Liver (tissue), 9 donors: ENCODE results near the gene LAG3. TPM values are rescaled to one million over a fixed set of nuclear protein-coding genes. Genes with fewer than 3 reads are reported as not detected.
A peak's percentile ranks its signal among the peaks of the same experiment; 100 is the strongest.

Experiments used
- DNase-seq: peaks from one replicate; pipeline ENCODE4 v3.0.0-alpha.2; 2017; ENCODE audit warnings: low spot score
- H3K27ac ChIP-seq, 2 donors: one replicate each; pipeline ENCODE4 v1.7.0; 2013; ENCODE audit warnings: inconsistent platforms in 2 of 2, low read length in 2 of 2, control low read depth in 1 of 2, low read depth in 1 of 2, mild to moderate bottlenecking in 1 of 2
- H3K27me3 ChIP-seq, 4 donors: one replicate each; pipeline versions ENCODE4 v1.6.1 to v1.7.0; 2013; ENCODE audit warnings: low read length in 3 of 4, inconsistent platforms in 1 of 4, mild to moderate bottlenecking in 1 of 4, moderate library complexity in 1 of 4; ENCODE audit not compliant: control insufficient read depth in 4 of 4, insufficient read depth in 4 of 4
- H3K36me3 ChIP-seq, 4 donors: one replicate each; pipeline versions ENCODE4 v1.6.1 to v1.7.0; 2013; ENCODE audit warnings: low read length in 3 of 4, mild to moderate bottlenecking in 3 of 4, low read depth in 1 of 4, moderate library complexity in 1 of 4; ENCODE audit not compliant: control insufficient read depth in 4 of 4, insufficient read depth in 3 of 4
- H3K4me1 ChIP-seq, 4 donors: one replicate each; pipeline versions ENCODE4 v1.6.1 to v1.7.0; 2013; ENCODE audit warnings: low read length in 3 of 4, mild to moderate bottlenecking in 3 of 4, moderate library complexity in 1 of 4; ENCODE audit not compliant: control insufficient read depth in 4 of 4, insufficient read depth in 4 of 4
- H3K4me3 ChIP-seq, 3 donors: one replicate each; pipeline versions ENCODE4 v1.6.1 to v1.7.0; 2013; ENCODE audit warnings: low read length in 3 of 3, control low read depth in 1 of 3, low read depth in 1 of 3, mild to moderate bottlenecking in 1 of 3
- H3K9ac ChIP-seq, 2 donors: one replicate each; pipeline ENCODE4 v1.7.0; 2013; ENCODE audit warnings: low read length in 2 of 2, mild to moderate bottlenecking in 2 of 2, moderate library complexity in 2 of 2, control low read depth in 1 of 2, low read depth in 1 of 2
- H3K9me3 ChIP-seq, 4 donors: one replicate each; pipeline versions ENCODE4 v1.6.1 to v1.7.0; 2013; ENCODE audit warnings: low read length in 3 of 4; ENCODE audit not compliant: control insufficient read depth in 4 of 4
- EGR1 ChIP-seq, 2 donors: IDR thresholded peaks; 2 replicates each; pipeline ENCODE4 v1.6.1; 2016 to 2018; ENCODE audit warnings: antibody characterized with exemption in 2 of 2, low read depth in 2 of 2
- FOXA1 ChIP-seq: IDR thresholded peaks from 2 replicates; pipeline ENCODE4 v1.6.1; 2016; ENCODE audit warnings: antibody characterized with exemption
- FOXA2 ChIP-seq: IDR thresholded peaks from 2 replicates; pipeline ENCODE4 v1.6.1; 2016; ENCODE audit warnings: antibody characterized with exemption
- GABPA ChIP-seq, 2 donors: IDR thresholded peaks in 1 of 2; conservative IDR thresholded peaks in 1 of 2; 2 replicates each; pipeline ENCODE4 v1.6.1; 2016; ENCODE audit warnings: antibody characterized with exemption in 2 of 2, mild to moderate bottlenecking in 1 of 2, moderate library complexity in 1 of 2
- HNF4A ChIP-seq, 2 donors: conservative IDR thresholded peaks; 2 replicates each; pipeline ENCODE4 v1.6.1; 2016; ENCODE audit warnings: antibody characterized with exemption in 2 of 2, mild to moderate bottlenecking in 2 of 2
- HNF4G ChIP-seq: IDR thresholded peaks from 2 replicates; pipeline ENCODE4 v1.6.1; 2016; ENCODE audit warnings: antibody characterized with exemption
- JUND ChIP-seq, 2 donors: IDR thresholded peaks; 2 replicates each; pipeline ENCODE4 v1.6.1; 2016; ENCODE audit warnings: antibody characterized with exemption in 2 of 2
- NR2F2 ChIP-seq: IDR thresholded peaks from 2 replicates; pipeline ENCODE4 v1.6.1; 2016; ENCODE audit warnings: antibody characterized with exemption
- RAD21 ChIP-seq, 2 donors: IDR thresholded peaks; 2 replicates each; pipeline ENCODE4 v1.6.1; 2016; ENCODE audit warnings: antibody characterized with exemption in 2 of 2, mild to moderate bottlenecking in 2 of 2
- RXRA ChIP-seq, 2 donors: IDR thresholded peaks; 2 replicates each; pipeline ENCODE4 v1.6.1; 2017 to 2018; ENCODE audit warnings: antibody characterized with exemption in 2 of 2, mild to moderate bottlenecking in 1 of 2
- SP1 ChIP-seq: IDR thresholded peaks from 2 replicates; pipeline ENCODE4 v1.6.1; 2018; ENCODE audit warnings: antibody characterized with exemption, mild to moderate bottlenecking
- TAF1 ChIP-seq: conservative IDR thresholded peaks from 2 replicates; pipeline ENCODE4 v1.6.1; 2016; ENCODE audit warnings: antibody characterized with exemption, mild to moderate bottlenecking
- YY1 ChIP-seq: IDR thresholded peaks from 2 replicates; pipeline ENCODE4 v1.6.1; 2016; ENCODE audit warnings: antibody characterized with exemption, mild to moderate bottlenecking
- WGBS: extraction: QIAGEN DNeasy Blood & Tissue Kit; methylation state at CpG from one replicate; pipeline ENCODE4 v1.1.7; 2013; 5-methylcytosine and 5-hydroxymethylcytosine counted together
- polyA plus RNA-seq, 2 donors: library from polyadenylated mRNA; stranded (reverse) in 1 of 2; unstranded in 1 of 2; fragments of 200-250 nt in 1 of 2; fragments of >200 nt in 1 of 2; fragmentation: Nextera tagmentation in 1 of 2; extraction: Ambion mirVana in 1 of 2; gene quantifications; one replicate each; pipeline versions ENCODE4 v1.2.1 to v1.2.3, GENCODE V29; 2013 to 2015
- total RNA-seq, 2 donors: library from RNA; depleted of rRNA; stranded (reverse); fragments of >200 nt; gene quantifications; one replicate each; pipeline ENCODE4 v1.2.3, GENCODE V29; 2014
- TF ChIP-seq, protein P1 (sequence below): IDR thresholded peaks from 2 replicates; pipeline ENCODE4 v1.6.1; 2016; ENCODE audit warnings: antibody characterized with exemption
- TF ChIP-seq, protein P2 (sequence below): IDR thresholded peaks from 2 replicates; pipeline ENCODE4 v1.6.1; 2016; ENCODE audit warnings: antibody characterized with exemption
- TF ChIP-seq, protein P3 (sequence below): fragments of 150-350 bp; IDR thresholded peaks from 2 replicates; pipeline ENCODE4 v1.5.1; 2017; ENCODE audit warnings: improper control_type of control experiment, low read depth, low read length; ENCODE audit not compliant: missing input control
- TF ChIP-seq, protein P4 (sequence below): IDR thresholded peaks from 2 replicates; pipeline ENCODE4 v1.6.1; 2016; ENCODE audit warnings: antibody characterized with exemption
- donor health status: healthy.
- donor health status: healthy.
- donor health status: healthy.
- donor health status: healthy.
- donor health status: healthy.

The LAG3 gene
- total and polyA plus RNA-seq, 4 donors: 0.14 to 1.2 (median 0.47) TPM

DNA sequence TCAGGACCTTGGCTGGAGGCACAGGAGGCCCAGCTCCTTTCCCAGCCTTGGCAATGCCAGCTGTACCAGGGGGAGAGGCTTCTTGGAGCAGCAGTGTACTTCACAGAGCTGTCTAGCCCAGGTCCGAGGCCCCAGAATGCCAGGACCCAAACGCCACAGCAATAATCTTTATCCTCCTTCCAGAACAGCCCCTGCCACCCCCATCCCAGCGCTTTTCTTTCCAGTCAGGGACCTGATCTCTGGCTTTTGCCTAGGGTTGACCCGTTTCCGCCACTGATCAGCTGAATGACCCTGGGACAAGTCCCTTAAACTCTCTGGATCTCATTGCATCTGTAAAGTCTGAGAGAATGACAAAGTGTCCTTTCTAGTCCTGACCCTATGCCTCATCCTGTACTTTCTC is 5.1 kb downstream of the LAG3 start:
- Histone ChIP-seq H3K9me3 (no peaks in the 10 kb centered on the region), H3K4me1 (peaks cover 10 to 75% (median 63%) of the 10 kb centered on the region in 4 donors), H3K27ac (peak overlapping the region; percentile 50 to 90), H3K27me3 (no peaks in the 10 kb centered on the region), H3K4me3 (no peak overlapping the region), H3K9ac (no peak overlapping the region), H3K36me3 (peaks cover 0 to 3% (median 0%) of the 10 kb centered on the region in 4 donors)
- WGBS: 60% methylated on average over 5 of the region's 5 CpGs
- peak in 1 of 2 donors; percentile 29 for TF ChIP-seq HNF4A (conservative IDR thresholded peaks at IDR 0.05)
- TF ChIP-seq RXRA (IDR thresholded peaks at IDR 0.05): peak in 1 of 2 donors; percentile 28
- TF ChIP-seq YY1: no peak
- DNase-seq: no peak

DNA sequence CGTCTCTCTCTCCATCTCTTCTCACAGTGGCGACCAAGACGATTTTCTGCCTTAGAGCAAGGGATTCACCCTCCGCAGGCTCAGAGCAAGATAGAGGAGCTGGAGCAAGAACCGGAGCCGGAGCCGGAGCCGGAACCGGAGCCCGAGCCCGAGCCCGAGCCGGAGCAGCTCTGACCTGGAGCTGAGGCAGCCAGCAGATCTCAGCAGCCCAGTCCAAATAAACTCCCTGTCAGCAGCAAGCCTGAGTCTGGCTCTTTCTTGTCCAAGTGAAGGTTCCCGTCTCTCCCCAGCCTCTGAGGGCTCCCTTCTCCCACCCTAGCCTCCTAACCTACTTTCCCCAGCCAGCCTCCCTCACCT is 5.9 kb downstream of the LAG3 start:
- Histone ChIP-seq H3K4me3 (peak overlapping the region in 1 of 3 donors; percentile 26), H3K9me3 (no peaks in the 10 kb centered on the region), H3K36me3 (peaks cover 0 to 3% (median 0%) of the 10 kb centered on the region in 4 donors), H3K27me3 (no peaks in the 10 kb centered on the region), H3K4me1 (peaks cover 10 to 72% (median 62%) of the 10 kb centered on the region in 4 donors), H3K27ac (peak overlapping the region; percentile 50 to 90), H3K9ac (peak overlapping the region in 1 of 2 donors; percentile 40)
- no peak for DNase-seq
- TF ChIP-seq FOXA2: no peak
- TF ChIP-seq FOXA1: no peak
- TF ChIP-seq, protein P1, sequence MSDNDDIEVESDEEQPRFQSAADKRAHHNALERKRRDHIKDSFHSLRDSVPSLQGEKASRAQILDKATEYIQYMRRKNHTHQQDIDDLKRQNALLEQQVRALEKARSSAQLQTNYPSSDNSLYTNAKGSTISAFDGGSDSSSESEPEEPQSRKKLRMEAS: no peak
- no peak for TF ChIP-seq GABPA (IDR thresholded peaks at IDR 0.05 in 1 of 2, conservative IDR thresholded peaks at IDR 0.05 in 1 of 2)
- no peak for TF ChIP-seq NR2F2
- no peak for TF ChIP-seq HNF4G
- TF ChIP-seq, protein P2, sequence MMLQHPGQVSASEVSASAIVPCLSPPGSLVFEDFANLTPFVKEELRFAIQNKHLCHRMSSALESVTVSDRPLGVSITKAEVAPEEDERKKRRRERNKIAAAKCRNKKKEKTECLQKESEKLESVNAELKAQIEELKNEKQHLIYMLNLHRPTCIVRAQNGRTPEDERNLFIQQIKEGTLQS: no peak
- TF ChIP-seq, protein P3, sequence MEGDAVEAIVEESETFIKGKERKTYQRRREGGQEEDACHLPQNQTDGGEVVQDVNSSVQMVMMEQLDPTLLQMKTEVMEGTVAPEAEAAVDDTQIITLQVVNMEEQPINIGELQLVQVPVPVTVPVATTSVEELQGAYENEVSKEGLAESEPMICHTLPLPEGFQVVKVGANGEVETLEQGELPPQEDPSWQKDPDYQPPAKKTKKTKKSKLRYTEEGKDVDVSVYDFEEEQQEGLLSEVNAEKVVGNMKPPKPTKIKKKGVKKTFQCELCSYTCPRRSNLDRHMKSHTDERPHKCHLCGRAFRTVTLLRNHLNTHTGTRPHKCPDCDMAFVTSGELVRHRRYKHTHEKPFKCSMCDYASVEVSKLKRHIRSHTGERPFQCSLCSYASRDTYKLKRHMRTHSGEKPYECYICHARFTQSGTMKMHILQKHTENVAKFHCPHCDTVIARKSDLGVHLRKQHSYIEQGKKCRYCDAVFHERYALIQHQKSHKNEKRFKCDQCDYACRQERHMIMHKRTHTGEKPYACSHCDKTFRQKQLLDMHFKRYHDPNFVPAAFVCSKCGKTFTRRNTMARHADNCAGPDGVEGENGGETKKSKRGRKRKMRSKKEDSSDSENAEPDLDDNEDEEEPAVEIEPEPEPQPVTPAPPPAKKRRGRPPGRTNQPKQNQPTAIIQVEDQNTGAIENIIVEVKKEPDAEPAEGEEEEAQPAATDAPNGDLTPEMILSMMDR: no peak
- no peak for TF ChIP-seq YY1
- TF ChIP-seq JUND (IDR thresholded peaks at IDR 0.05): no peak
- 30% methylated on average over 14 of the region's 14 CpGs for whole genome bisulfite sequencing

DNA sequence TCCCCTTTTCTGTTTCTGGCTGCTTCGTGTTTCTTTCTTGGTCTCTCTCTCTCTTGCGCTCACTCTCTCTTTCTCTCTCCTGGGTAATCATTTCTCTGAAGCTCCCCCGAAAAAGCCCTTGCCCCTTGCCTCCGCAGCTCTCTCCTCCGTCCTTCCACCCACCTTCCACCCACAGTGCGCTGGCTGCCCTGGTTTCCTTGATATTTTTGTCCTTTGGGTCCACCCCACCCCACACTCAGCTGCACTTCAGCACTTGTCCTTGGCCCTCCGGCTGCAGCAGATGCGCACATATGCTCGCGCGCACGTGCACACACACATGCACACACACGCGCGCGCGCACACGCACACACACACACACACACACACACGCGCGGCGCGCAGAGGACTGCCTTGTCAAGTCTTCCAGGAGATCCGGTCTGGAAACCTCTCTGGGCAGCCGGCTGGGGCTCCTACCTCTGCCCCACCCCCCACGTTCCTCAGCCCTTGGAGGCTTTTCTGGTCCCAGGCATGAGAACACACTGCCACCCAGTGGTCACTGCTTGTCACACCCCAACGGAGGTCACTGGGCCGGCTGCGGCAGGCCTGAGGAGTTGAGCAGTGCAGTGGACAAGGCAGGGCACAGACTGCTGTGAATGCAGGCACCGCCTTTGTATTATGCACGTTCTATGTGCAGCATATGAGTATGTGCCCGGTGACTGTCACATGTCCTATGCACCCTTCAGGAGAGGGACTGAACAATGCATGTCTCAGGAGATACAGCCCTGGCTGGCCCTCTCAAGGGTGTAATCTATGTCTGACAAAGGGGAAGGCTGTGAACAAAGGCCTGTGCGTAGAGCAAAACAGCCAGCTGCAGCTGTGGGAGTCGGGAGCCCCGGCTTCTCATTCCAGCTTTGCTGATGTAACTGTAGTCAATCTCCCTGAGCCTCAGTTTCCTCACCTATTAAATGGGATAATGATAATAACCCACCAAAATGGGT is 6.5 kb downstream of the LAG3 start:
- Histone ChIP-seq H3K4me1 (peaks cover 10 to 70% (median 61%) of the 10 kb centered on the region in 4 donors), H3K36me3 (peaks cover 0 to 3% (median 0%) of the 10 kb centered on the region in 4 donors), H3K27ac (peak overlapping the region; percentile 50 to 90), H3K27me3 (no peaks in the 10 kb centered on the region), H3K4me3 (peak overlapping the region in 1 of 3 donors; percentile 26), H3K9me3 (no peaks in the 10 kb centered on the region), H3K9ac (peak overlapping the region; percentile 6 to 40)
- DNase-seq: peak; percentile 92
- 4% methylated on average over 35 of the region's 35 CpGs for WGBS
- TF ChIP-seq TAF1: no peak
- peak; percentile 99 to 100 for TF ChIP-seq RAD21 (IDR thresholded peaks at IDR 0.05)
- no peak for TF ChIP-seq JUND (IDR thresholded peaks at IDR 0.05)
- TF ChIP-seq, protein P2: peak; percentile 22
- peak; percentile 65 to 76 for TF ChIP-seq HNF4A (conservative IDR thresholded peaks at IDR 0.05)
- TF ChIP-seq GABPA (IDR thresholded peaks at IDR 0.05 in 1 of 2, conservative IDR thresholded peaks at IDR 0.05 in 1 of 2): peak in 1 of 2 donors; percentile 53
- TF ChIP-seq EGR1 (IDR thresholded peaks at IDR 0.05; ENCODE audit: low read depth in 2 of 2): no peak
- peak; percentile 64 for TF ChIP-seq SP1
- no peak for TF ChIP-seq FOXA2
- TF ChIP-seq NR2F2: peak; percentile 47
- TF ChIP-seq, protein P1: peak; percentile 66
- TF ChIP-seq, protein P3: peak; percentile 97
- TF ChIP-seq, protein P4, sequence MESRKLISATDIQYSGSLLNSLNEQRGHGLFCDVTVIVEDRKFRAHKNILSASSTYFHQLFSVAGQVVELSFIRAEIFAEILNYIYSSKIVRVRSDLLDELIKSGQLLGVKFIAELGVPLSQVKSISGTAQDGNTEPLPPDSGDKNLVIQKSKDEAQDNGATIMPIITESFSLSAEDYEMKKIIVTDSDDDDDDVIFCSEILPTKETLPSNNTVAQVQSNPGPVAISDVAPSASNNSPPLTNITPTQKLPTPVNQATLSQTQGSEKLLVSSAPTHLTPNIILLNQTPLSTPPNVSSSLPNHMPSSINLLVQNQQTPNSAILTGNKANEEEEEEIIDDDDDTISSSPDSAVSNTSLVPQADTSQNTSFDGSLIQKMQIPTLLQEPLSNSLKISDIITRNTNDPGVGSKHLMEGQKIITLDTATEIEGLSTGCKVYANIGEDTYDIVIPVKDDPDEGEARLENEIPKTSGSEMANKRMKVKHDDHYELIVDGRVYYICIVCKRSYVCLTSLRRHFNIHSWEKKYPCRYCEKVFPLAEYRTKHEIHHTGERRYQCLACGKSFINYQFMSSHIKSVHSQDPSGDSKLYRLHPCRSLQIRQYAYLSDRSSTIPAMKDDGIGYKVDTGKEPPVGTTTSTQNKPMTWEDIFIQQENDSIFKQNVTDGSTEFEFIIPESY: no peak
- peak; percentile 42 for TF ChIP-seq FOXA1
- peak; percentile 74 to 78 for TF ChIP-seq RXRA (IDR thresholded peaks at IDR 0.05)
